Measurements from ENCODE around the gene CAMSAP1.

DNA sequence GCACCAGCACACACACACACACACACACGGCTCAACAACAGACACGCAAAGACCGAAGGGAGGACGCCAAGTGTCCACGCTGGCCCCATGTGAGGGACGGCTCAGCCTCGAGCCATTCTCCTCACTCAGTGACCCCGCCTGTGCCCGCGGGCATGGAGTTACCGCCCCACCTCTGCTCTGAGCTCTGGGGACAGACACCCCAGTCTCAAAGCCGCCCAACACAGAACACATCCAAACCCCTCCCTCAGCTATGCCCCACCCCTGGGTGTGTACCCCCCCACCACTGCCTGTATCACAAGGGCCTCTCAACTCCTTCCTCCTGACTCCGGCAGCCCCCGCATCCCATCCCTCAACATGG lies 81.2 kb downstream of the CAMSAP1 start:
- TF ChIP-seq POLR2A (IDR thresholded peaks at IDR 0.05) (no peak), CTCF (IDR thresholded peaks at IDR 0.05) (no peak)
